Gastroesophageal sphincter (tissue), 4 donors: ENCODE data around the gene CEBPG. TPM values are rescaled to one million over a fixed set of nuclear protein-coding genes. Genes with fewer than 3 reads are reported as not detected.

Source experiments
- ATAC-seq: fragments of 150-250 bp; one replicate; pipeline ENCODE4 v1.9.1; 2016; ENCODE audit warnings: mild to moderate bottlenecking, moderate library complexity
- H3K27ac ChIP-seq, 4 donors: fragments of 200-600 bp; sonication (generic) in 3 of 4; 1 replicate in 3 of 4; 2 replicates in 1 of 4; pipeline ENCODE4 v1.5.1; 2016 to 2019
- H3K27me3 ChIP-seq: fragments of 200-600 bp; sonication (generic); one replicate; pipeline ENCODE4 v1.5.1; 2019
- H3K36me3 ChIP-seq, 2 donors: fragments of 200-600 bp; sonication (generic); one replicate each; pipeline ENCODE4 v1.5.1; 2019; ENCODE audit warnings: control low read depth in 1 of 2
- H3K4me1 ChIP-seq, 3 donors: fragments of 200-600 bp; sonication (generic); 1 replicate in 2 of 3; 2 replicates in 1 of 3; pipeline ENCODE4 v1.5.1; 2016 to 2019; ENCODE audit warnings: control low read depth in 2 of 3
- H3K4me3 ChIP-seq, 2 donors: fragments of 200-600 bp; sonication (generic); one replicate each; pipeline ENCODE4 v1.5.1; 2019; ENCODE audit warnings: mild to moderate bottlenecking in 1 of 2, moderate library complexity in 1 of 2
- H3K9me3 ChIP-seq, 3 donors: fragments of 200-600 bp; sonication (generic); one replicate each; pipeline ENCODE4 v1.5.1; 2017 to 2019; ENCODE audit warnings: control low read depth in 2 of 3
- EP300 ChIP-seq: sonication (generic); formaldehyde crosslinking; IDR thresholded peaks from one replicate; pipeline ENCODE4 v1.6.1; 2017; ENCODE audit warnings: antibody characterized with exemption, mild to moderate bottlenecking
- POLR2A ChIP-seq, 2 donors: fragments of 450-650 bp; IDR thresholded peaks; one replicate each; pipeline ENCODE4 v1.6.1; 2017; ENCODE audit warnings: antibody characterized with exemption in 2 of 2, mild to moderate bottlenecking in 2 of 2, moderate library complexity in 1 of 2
- POLR2AphosphoS5 ChIP-seq: sonication (generic); formaldehyde crosslinking; IDR thresholded peaks from one replicate; pipeline ENCODE4 v1.6.1; 2017; ENCODE audit warnings: antibody characterized with exemption
- WGBS, 2 donors: methylation state at CpG; one replicate each; pipeline ENCODE4 v1.1.5; 2018; ENCODE audit warnings: low coverage in 1 of 2; 5-methylcytosine and 5-hydroxymethylcytosine counted together
- total RNA-seq, 4 donors: library from RNA; depleted of rRNA; stranded (reverse); fragments of >200 nt; gene quantifications; one replicate each; pipeline ENCODE4 v1.1.0, GENCODE V29; 2016
- TF ChIP-seq, protein P1 (sequence below), 4 experiments: fragments of 200-600 bp in 2 of 4; fragments of 450-650 bp in 2 of 4; sonication (generic) in 1 of 4; IDR thresholded peaks; one replicate each; pipeline ENCODE4 v1.5.1; 2017 to 2019; ENCODE audit warnings: antibody characterized with exemption in 4 of 4, mild to moderate bottlenecking in 2 of 4, moderate library complexity in 2 of 4

CEBPG gene
- total RNA-seq, 4 donors from 2014 or later, result 23.8 to 34.9 (median 26.2) TPM

- peaks cover 8% of the 10 kb centered on the region for H3K27me3 ChIP-seq
- no peak overlapping the region for H3K27ac ChIP-seq
- no peaks in the 10 kb centered on the region for H3K36me3 ChIP-seq
- peaks cover 0 to 8% (median 0%) of the 10 kb centered on the region in 3 donors for H3K9me3 ChIP-seq
- TF ChIP-seq, protein P1, sequence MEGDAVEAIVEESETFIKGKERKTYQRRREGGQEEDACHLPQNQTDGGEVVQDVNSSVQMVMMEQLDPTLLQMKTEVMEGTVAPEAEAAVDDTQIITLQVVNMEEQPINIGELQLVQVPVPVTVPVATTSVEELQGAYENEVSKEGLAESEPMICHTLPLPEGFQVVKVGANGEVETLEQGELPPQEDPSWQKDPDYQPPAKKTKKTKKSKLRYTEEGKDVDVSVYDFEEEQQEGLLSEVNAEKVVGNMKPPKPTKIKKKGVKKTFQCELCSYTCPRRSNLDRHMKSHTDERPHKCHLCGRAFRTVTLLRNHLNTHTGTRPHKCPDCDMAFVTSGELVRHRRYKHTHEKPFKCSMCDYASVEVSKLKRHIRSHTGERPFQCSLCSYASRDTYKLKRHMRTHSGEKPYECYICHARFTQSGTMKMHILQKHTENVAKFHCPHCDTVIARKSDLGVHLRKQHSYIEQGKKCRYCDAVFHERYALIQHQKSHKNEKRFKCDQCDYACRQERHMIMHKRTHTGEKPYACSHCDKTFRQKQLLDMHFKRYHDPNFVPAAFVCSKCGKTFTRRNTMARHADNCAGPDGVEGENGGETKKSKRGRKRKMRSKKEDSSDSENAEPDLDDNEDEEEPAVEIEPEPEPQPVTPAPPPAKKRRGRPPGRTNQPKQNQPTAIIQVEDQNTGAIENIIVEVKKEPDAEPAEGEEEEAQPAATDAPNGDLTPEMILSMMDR (IDR thresholded peaks at IDR 0.05), result no peak
- TF ChIP-seq POLR2AphosphoS5, result no peak
- TF ChIP-seq EP300, result no peak
- no peak for TF ChIP-seq POLR2A (IDR thresholded peaks at IDR 0.05)
- no peaks in the 10 kb centered on the region for H3K4me1 ChIP-seq
- ATAC-seq, result no peak
- 69 to 80% methylated on average over 6 of the region's 6 CpGs for WGBS, 2 donors
- no peak overlapping the region for H3K4me3 ChIP-seq
Measured at GRCh38 chr19:33358408-33358807, 15.1 kb upstream of the CEBPG start.

- no peak for ATAC-seq
- H3K4me1 ChIP-seq, result no peaks in the 10 kb centered on the region
- H3K27me3 ChIP-seq, result peaks cover 8% of the 10 kb centered on the region
- no peak overlapping the region for H3K27ac ChIP-seq
- TF ChIP-seq EP300, result no peak
- TF ChIP-seq, protein P1 (IDR thresholded peaks at IDR 0.05), result no peak
- TF ChIP-seq POLR2A (IDR thresholded peaks at IDR 0.05), result no peak
- TF ChIP-seq POLR2AphosphoS5, result no peak
- WGBS, 2 donors, result 78 to 80% methylated on average over 3 of the region's 3 CpGs
- no peak overlapping the region for H3K4me3 ChIP-seq
- H3K9me3 ChIP-seq, result peaks cover 0 to 8% (median 0%) of the 10 kb centered on the region in 3 donors
- no peaks in the 10 kb centered on the region for H3K36me3 ChIP-seq
Measured at GRCh38 chr19:33359581-33359980, 13.9 kb upstream of the CEBPG start.

GRCh38 chr19:33362508-33363228 is 10.8 kb upstream of the CEBPG start:
- no peak overlapping the region for H3K27ac ChIP-seq
- no peaks in the 10 kb centered on the region for H3K9me3 ChIP-seq
- ATAC-seq, result no peak
- no peak for TF ChIP-seq POLR2AphosphoS5
- TF ChIP-seq POLR2A (IDR thresholded peaks at IDR 0.05), result no peak
- no peak for TF ChIP-seq EP300
- TF ChIP-seq, protein P1 (IDR thresholded peaks at IDR 0.05), result no peak
- no peak overlapping the region for H3K4me3 ChIP-seq
- no peaks in the 10 kb centered on the region for H3K36me3 ChIP-seq
- peaks cover 8% of the 10 kb centered on the region for H3K27me3 ChIP-seq
- H3K4me1 ChIP-seq, result no peaks in the 10 kb centered on the region
- 71 to 88% methylated on average over 5 to 6 of the region's 6 CpGs for WGBS, 2 donors

GRCh38 chr19:33363476-33363875 is 10.0 kb upstream of the CEBPG start:
- H3K9me3 ChIP-seq, result no peaks in the 10 kb centered on the region
- peaks cover 8% of the 10 kb centered on the region for H3K27me3 ChIP-seq
- H3K4me1 ChIP-seq, result no peaks in the 10 kb centered on the region
- no peak for ATAC-seq
- no peaks in the 10 kb centered on the region for H3K36me3 ChIP-seq
- TF ChIP-seq, protein P1 (IDR thresholded peaks at IDR 0.05), result no peak
- TF ChIP-seq POLR2A (IDR thresholded peaks at IDR 0.05) (no peak), POLR2AphosphoS5 (no peak), EP300 (no peak)
- 80 to 100% methylated on average over 2 to 4 of the region's 5 CpGs for WGBS, 2 donors
- H3K27ac ChIP-seq, result no peak overlapping the region
- no peak overlapping the region for H3K4me3 ChIP-seq

- Histone ChIP-seq H3K27me3 (peaks cover 7% of the 10 kb centered on the region), H3K4me1 (no peaks in the 10 kb centered on the region), H3K4me3 (no peak overlapping the region), H3K36me3 (no peaks in the 10 kb centered on the region), H3K27ac (no peak overlapping the region), H3K9me3 (no peaks in the 10 kb centered on the region)
- no peak for ATAC-seq
- 56 to 67% methylated on average over 2 to 7 of the region's 7 CpGs for WGBS, 2 donors
- TF ChIP-seq EP300, result no peak
- TF ChIP-seq POLR2AphosphoS5, result no peak
- TF ChIP-seq, protein P1 (IDR thresholded peaks at IDR 0.05), result no peak
- TF ChIP-seq POLR2A (IDR thresholded peaks at IDR 0.05), result no peak
Measured at GRCh38 chr19:33365691-33366090, 7.8 kb upstream of the CEBPG start.
